ENCODE measurements around the gene CHCHD3.

- TF ChIP-seq, protein P1, sequence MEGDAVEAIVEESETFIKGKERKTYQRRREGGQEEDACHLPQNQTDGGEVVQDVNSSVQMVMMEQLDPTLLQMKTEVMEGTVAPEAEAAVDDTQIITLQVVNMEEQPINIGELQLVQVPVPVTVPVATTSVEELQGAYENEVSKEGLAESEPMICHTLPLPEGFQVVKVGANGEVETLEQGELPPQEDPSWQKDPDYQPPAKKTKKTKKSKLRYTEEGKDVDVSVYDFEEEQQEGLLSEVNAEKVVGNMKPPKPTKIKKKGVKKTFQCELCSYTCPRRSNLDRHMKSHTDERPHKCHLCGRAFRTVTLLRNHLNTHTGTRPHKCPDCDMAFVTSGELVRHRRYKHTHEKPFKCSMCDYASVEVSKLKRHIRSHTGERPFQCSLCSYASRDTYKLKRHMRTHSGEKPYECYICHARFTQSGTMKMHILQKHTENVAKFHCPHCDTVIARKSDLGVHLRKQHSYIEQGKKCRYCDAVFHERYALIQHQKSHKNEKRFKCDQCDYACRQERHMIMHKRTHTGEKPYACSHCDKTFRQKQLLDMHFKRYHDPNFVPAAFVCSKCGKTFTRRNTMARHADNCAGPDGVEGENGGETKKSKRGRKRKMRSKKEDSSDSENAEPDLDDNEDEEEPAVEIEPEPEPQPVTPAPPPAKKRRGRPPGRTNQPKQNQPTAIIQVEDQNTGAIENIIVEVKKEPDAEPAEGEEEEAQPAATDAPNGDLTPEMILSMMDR (IDR thresholded peaks at IDR 0.05), result no peak
- no peak for TF ChIP-seq POLR2A (IDR thresholded peaks at IDR 0.05)
Observed at GRCh38 chr7:133061357-133061756, 20.5 kb downstream of the CHCHD3 start.
